ENCODE measurements around the gene CLRN3.
A peak's percentile ranks its signal among the peaks of the same experiment; 100 is the strongest.

CLRN3 gene

DNA sequence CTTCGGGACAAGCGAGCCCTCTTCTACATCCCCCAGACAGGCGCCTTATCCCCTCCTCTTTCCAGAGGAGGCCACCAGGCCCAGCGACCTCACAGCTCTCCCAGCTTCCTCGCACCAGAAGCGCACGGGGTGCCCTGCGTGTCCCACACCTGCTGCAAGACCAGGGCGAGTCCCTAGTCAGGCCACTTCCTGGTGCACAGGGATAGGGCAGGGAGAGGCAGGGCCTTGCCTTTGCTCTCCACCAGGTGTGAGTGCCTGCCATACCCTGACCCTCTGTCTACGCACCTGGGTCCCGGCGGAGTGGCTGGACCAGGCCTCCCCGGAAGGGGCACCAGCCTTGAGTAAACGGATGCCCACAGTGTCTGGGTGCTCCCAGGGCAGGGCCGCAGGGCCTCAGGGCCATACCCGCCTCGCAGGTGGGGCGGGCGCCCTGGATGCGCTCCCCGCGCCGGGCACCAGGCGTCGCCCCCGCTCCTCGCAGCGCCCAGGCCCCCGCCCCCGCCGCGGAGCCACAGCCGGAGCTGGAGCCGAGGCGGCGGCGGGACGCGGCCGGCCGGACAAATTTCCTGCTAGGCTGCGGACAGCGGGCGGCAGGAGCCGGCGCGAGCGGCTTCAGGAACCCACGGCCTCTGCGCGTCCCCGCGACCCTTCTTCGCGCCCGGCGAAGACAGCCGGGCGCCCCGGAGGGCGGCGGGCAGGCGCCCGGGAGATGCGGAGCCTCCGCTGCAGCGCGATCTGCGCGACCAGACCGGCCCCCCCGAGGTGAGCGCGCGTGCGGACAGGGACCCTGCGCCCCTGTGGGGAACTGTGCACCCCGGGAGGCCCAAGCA, 14.0 kb upstream of the CLRN3 start, which contains the start of gene PTPRE:
Gene PTPRE, plus strand, starts transcription at position 556 of the 830 bp plus-strand sequence. CDS start 133,779 bp downstream, outside the sequence.
- Histone ChIP-seq H4K20me1 (ENCODE audit: insufficient read depth, low read length, poor library complexity, severe bottlenecking) (no peaks in the 10 kb centered on the region), H3K9ac (ENCODE audit: low read depth, low read length, poor library complexity, severe bottlenecking) (no peak within 1 kb of the TSS), H3F3A (ENCODE audit: low read depth) (no peaks in the 10 kb centered on the region), H3K9me2 (replicated peaks; ENCODE audit: low read depth, low read length) (no peaks in the 10 kb centered on the region), H3K4me1 (ENCODE audit: insufficient read depth, low read length, poor library complexity, severe bottlenecking) (no peaks in the 10 kb centered on the region), H2AFZ (ENCODE audit: low read length) (peak within 1 kb of the TSS; percentile 73; the same call in 1 of the 2 replicates), H3K79me2 (ENCODE audit: insufficient read depth, low read length) (no peaks in the 10 kb centered on the region), H3K4me3 (ENCODE audit: low read length, poor library complexity, severe bottlenecking) (peak within 1 kb of the TSS; percentile 71), H3K27me3 (ENCODE audit: insufficient read depth, low read length, poor library complexity, severe bottlenecking) (peaks cover 8% of the 10 kb centered on the region), H3K4me2 (ENCODE audit: low read depth, low read length, poor library complexity, severe bottlenecking) (peak within 1 kb of the TSS; percentile 74), H3K9me3 (ENCODE audit: insufficient read depth, low read depth, low read length) (no peaks in the 10 kb centered on the region), H3K36me3 (ENCODE audit: insufficient read depth, low read length) (no peaks in the 10 kb centered on the region)
- TF ChIP-seq, protein P1, sequence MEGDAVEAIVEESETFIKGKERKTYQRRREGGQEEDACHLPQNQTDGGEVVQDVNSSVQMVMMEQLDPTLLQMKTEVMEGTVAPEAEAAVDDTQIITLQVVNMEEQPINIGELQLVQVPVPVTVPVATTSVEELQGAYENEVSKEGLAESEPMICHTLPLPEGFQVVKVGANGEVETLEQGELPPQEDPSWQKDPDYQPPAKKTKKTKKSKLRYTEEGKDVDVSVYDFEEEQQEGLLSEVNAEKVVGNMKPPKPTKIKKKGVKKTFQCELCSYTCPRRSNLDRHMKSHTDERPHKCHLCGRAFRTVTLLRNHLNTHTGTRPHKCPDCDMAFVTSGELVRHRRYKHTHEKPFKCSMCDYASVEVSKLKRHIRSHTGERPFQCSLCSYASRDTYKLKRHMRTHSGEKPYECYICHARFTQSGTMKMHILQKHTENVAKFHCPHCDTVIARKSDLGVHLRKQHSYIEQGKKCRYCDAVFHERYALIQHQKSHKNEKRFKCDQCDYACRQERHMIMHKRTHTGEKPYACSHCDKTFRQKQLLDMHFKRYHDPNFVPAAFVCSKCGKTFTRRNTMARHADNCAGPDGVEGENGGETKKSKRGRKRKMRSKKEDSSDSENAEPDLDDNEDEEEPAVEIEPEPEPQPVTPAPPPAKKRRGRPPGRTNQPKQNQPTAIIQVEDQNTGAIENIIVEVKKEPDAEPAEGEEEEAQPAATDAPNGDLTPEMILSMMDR (conservative IDR thresholded peaks at IDR 0.05; ENCODE audit: low read length) = peak; percentile 61
- no peak for TF ChIP-seq EZH2phosphoT487 (IDR thresholded peaks at IDR 0.05; ENCODE audit: borderline replicate concordance)

- H3K4me1 ChIP-seq (ENCODE audit: insufficient read depth, low read length, poor library complexity, severe bottlenecking) = no peaks in the 10 kb centered on the region
- peaks cover 8% of the 10 kb centered on the region for H3K27me3 ChIP-seq (ENCODE audit: insufficient read depth, low read length, poor library complexity, severe bottlenecking)
- no peak overlapping the region for H3K4me3 ChIP-seq (ENCODE audit: low read length, poor library complexity, severe bottlenecking)
- no peak overlapping the region for H3K4me2 ChIP-seq (ENCODE audit: low read depth, low read length, poor library complexity, severe bottlenecking)
- H4K20me1 ChIP-seq (ENCODE audit: insufficient read depth, low read length, poor library complexity, severe bottlenecking) = no peaks in the 10 kb centered on the region
- H2AFZ ChIP-seq (ENCODE audit: low read length) = no peak overlapping the region
- TF ChIP-seq EZH2phosphoT487 (IDR thresholded peaks at IDR 0.05; ENCODE audit: borderline replicate concordance) = no peak
- TF ChIP-seq, protein P1 (conservative IDR thresholded peaks at IDR 0.05; ENCODE audit: low read length) = no peak
- H3K36me3 ChIP-seq (ENCODE audit: insufficient read depth, low read length) = no peaks in the 10 kb centered on the region
- H3K79me2 ChIP-seq (ENCODE audit: insufficient read depth, low read length) = no peaks in the 10 kb centered on the region
- H3F3A ChIP-seq (ENCODE audit: low read depth) = no peaks in the 10 kb centered on the region
- H3K9ac ChIP-seq (ENCODE audit: low read depth, low read length, poor library complexity, severe bottlenecking) = no peak overlapping the region
- H3K9me3 ChIP-seq (ENCODE audit: insufficient read depth, low read depth, low read length) = no peaks in the 10 kb centered on the region
- H3K9me2 ChIP-seq (replicated peaks; ENCODE audit: low read depth, low read length) = no peaks in the 10 kb centered on the region
Observed at GRCh38 chr10:127905848-127906261, 13.1 kb upstream of the CLRN3 start.

GRCh38 chr10:127905001-127905847, 12.5 kb upstream of the CLRN3 start:
- TF ChIP-seq, protein P1 (conservative IDR thresholded peaks at IDR 0.05; ENCODE audit: low read length) = no peak
- TF ChIP-seq EZH2phosphoT487 (IDR thresholded peaks at IDR 0.05; ENCODE audit: borderline replicate concordance) = no peak
- no peak overlapping the region for H3K4me2 ChIP-seq (ENCODE audit: low read depth, low read length, poor library complexity, severe bottlenecking)

More at GRCh38 chr10:127905001-127905847, 12.5 kb upstream of the CLRN3 start:
- Histone ChIP-seq H3K9me3 (ENCODE audit: insufficient read depth, low read depth, low read length) (no peaks in the 10 kb centered on the region), H3F3A (ENCODE audit: low read depth) (no peaks in the 10 kb centered on the region), H4K20me1 (ENCODE audit: insufficient read depth, low read length, poor library complexity, severe bottlenecking) (no peaks in the 10 kb centered on the region), H3K79me2 (ENCODE audit: insufficient read depth, low read length) (no peaks in the 10 kb centered on the region), H3K9me2 (replicated peaks; ENCODE audit: low read depth, low read length) (no peaks in the 10 kb centered on the region), H3K36me3 (ENCODE audit: insufficient read depth, low read length) (no peaks in the 10 kb centered on the region), H3K27me3 (ENCODE audit: insufficient read depth, low read length, poor library complexity, severe bottlenecking) (peaks cover 8% of the 10 kb centered on the region), H3K4me1 (ENCODE audit: insufficient read depth, low read length, poor library complexity, severe bottlenecking) (no peaks in the 10 kb centered on the region), H3K4me3 (ENCODE audit: low read length, poor library complexity, severe bottlenecking) (no peak overlapping the region), H3K9ac (ENCODE audit: low read depth, low read length, poor library complexity, severe bottlenecking) (no peak overlapping the region), H2AFZ (ENCODE audit: low read length) (no peak overlapping the region)

All from Loucy (cell line).